ENCODE measurements around the gene EVI5. TPM values are rescaled to one million over a fixed set of nuclear protein-coding genes. Genes with fewer than 3 reads are reported as not detected.

EVI5 gene
- total RNA-seq, 4 donors from 2014 or later: 37.7 to 59.7 (median 41.7) TPM

DNA sequence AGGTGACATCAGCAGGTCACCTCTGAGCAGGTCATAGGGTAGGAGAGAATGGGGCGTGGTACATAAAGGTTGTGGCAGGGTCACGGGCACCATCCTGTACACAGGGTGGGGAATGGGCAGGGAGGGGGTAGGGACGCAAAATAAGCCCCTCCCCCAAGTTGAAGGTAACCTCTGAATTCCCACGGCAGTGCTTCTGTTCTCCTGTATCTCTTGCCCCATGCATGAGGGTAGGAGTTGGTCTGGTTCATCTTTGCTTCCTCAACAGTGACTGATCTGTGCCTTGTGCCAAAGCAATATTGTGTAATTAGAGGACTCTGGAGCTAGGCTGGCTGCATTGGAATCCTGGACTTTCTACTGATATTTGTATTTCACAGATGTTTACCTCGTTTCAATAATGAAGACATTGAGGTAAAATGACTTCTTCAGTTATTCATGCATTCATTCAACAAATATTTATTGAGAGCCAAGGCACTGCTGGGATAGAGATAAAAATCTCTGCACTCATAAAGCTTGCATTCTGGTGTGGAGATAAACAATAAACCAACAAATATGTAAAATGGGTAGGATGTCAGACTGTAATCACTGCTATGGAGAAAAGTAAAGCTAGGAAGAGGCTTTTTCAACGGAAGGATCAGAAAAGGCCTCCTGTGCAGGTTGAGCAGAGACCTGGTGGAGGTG is 279.8 kb downstream of the EVI5 start:
- Histone ChIP-seq H3K27ac (no peak overlapping the region), H3K9me3 (no peaks in the 10 kb centered on the region), H3K4me1 (peaks cover 0 to 3% of the 10 kb centered on the region in 2 donors), H3K27me3 (no peaks in the 10 kb centered on the region), H3K36me3 (no peaks in the 10 kb centered on the region), H3K4me3 (replicated peaks in 1 of 3) (no peak overlapping the region)
- intact Hi-C loops (cut with DNase I): no loop called here
- 82 to 85% methylated on average over 6 of the region's 6 CpGs for WGBS, 2 donors
- TF ChIP-seq POLR2A (IDR thresholded peaks at IDR 0.05): no peak
- TF ChIP-seq, protein P1, sequence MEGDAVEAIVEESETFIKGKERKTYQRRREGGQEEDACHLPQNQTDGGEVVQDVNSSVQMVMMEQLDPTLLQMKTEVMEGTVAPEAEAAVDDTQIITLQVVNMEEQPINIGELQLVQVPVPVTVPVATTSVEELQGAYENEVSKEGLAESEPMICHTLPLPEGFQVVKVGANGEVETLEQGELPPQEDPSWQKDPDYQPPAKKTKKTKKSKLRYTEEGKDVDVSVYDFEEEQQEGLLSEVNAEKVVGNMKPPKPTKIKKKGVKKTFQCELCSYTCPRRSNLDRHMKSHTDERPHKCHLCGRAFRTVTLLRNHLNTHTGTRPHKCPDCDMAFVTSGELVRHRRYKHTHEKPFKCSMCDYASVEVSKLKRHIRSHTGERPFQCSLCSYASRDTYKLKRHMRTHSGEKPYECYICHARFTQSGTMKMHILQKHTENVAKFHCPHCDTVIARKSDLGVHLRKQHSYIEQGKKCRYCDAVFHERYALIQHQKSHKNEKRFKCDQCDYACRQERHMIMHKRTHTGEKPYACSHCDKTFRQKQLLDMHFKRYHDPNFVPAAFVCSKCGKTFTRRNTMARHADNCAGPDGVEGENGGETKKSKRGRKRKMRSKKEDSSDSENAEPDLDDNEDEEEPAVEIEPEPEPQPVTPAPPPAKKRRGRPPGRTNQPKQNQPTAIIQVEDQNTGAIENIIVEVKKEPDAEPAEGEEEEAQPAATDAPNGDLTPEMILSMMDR (IDR thresholded peaks at IDR 0.05): no peak
- DNase-seq: no peak

DNA sequence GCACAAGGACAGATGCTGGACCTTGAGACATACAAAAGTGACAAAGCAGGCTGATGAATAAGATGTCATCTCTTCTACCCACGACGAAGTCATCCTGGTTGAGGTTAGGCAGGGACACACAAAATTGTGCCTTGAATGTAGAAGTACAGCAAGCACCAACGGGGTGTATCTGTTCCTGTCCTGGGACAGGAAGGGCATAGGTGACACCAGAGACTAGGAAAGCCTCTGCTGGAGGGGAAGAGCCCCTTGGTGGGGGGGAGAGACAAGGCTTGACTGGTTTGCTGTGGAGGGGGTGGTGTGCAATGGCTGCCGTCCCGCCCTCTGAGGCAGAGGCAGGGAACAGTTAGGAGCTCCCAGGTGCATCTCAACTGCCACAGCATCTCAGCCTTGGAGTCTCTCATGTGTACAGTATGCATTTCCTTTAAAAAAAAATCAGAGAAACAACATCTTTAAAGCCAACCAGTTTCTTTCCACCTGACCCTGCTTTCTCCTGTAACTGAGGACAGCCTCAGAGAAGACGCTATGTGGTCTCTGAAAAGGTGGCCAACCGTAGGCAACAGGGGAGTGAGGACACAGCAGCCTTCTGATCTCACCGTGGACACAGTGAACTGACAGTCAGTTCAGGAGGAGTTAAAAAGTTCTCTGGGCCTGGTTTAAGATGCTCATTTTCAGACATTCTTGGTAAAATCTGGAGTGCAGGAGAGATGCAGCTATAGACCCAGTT is 280.5 kb downstream of the EVI5 start:
- Histone ChIP-seq H3K27ac (no peak overlapping the region), H3K27me3 (no peaks in the 10 kb centered on the region), H3K9me3 (no peaks in the 10 kb centered on the region), H3K36me3 (no peaks in the 10 kb centered on the region), H3K4me1 (peaks cover 0 to 3% of the 10 kb centered on the region in 2 donors), H3K4me3 (replicated peaks in 1 of 3) (no peak overlapping the region)
- intact Hi-C loops (cut with DNase I): no loop called here
- DNase-seq: no peak
- no peak for TF ChIP-seq POLR2A (IDR thresholded peaks at IDR 0.05)
- TF ChIP-seq, protein P1 (IDR thresholded peaks at IDR 0.05): no peak
- WGBS, 2 donors: 80 to 87% methylated on average over 8 of the region's 8 CpGs

DNA sequence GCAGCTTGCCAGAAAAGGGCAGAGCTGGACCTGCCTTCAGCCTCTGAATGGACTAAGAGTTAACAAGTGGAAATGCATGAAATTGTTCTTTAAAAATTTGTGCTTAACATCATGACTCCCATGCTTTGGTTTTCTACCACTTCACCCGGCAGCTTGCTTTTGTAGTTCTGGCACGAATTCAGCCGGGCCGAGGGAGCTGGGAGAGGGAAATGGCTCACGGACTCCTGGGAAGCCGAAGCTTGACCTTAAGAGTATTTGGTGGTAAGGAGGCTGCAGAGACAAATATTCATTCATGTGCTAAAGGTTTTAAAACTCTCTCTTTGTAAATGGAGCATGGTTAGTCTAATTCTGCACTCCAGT is 281.0 kb downstream of the EVI5 start:
- intact Hi-C loops (cut with DNase I): no loop called here
- no peak for TF ChIP-seq POLR2A (IDR thresholded peaks at IDR 0.05)
- TF ChIP-seq, protein P1 (IDR thresholded peaks at IDR 0.05): no peak
- peak; percentile 54 to 71 for DNase-seq
- peaks cover 0 to 3% of the 10 kb centered on the region in 2 donors for H3K4me1 ChIP-seq
- no peak overlapping the region for H3K4me3 ChIP-seq (replicated peaks in 1 of 3)
- 25 to 26% methylated on average over 6 of the region's 6 CpGs for WGBS, 2 donors
- no peaks in the 10 kb centered on the region for H3K36me3 ChIP-seq
- no peaks in the 10 kb centered on the region for H3K27me3 ChIP-seq
- no peak overlapping the region for H3K27ac ChIP-seq
- H3K9me3 ChIP-seq: no peaks in the 10 kb centered on the region

DNA sequence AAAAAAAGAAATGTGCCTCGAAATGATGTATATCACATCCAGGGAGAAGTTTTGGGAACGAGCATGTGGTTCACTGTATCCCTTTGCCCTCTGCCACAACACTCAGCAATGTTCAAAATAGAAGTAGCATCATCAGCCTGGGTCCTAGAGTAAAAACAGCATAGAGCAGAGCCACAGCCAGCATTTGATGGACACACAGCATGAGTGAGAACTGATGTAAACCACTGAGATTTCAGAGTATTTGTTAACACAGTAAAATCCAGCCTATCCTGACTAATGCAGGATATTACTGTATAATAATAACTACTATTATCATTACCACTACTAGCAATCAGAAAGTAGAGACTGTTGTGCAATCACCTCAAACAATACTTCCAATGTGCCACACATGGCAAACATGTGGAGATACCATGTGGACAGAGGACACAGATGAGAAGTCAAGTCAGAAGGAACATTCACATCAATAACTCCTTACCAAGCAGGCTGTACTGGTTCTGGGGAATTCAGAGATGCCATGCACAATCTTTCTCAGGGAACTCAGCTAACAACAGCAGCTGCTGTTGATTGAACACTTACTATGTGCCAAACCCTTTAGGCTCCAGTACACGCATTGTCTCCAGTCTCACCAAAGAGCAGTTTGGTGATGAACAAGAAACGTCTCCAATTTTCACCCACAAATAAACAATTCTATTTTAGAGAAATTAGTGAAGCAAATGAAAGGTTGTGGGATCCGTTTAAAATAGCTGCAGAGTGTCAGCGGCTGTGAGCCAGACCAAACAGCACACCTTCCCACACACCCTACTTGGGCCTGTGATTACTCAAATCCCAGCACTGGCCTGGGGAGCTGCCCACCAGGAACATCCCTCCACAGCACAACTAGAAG is 281.6 kb downstream of the EVI5 start:
- no peaks in the 10 kb centered on the region for H3K9me3 ChIP-seq
- no peak overlapping the region for H3K4me3 ChIP-seq (replicated peaks in 1 of 3)
- H3K4me1 ChIP-seq: peaks cover 0 to 3% of the 10 kb centered on the region in 2 donors
- H3K27ac ChIP-seq: no peak overlapping the region
- 71 to 82% methylated on average over 6 of the region's 6 CpGs for WGBS, 2 donors
- no peaks in the 10 kb centered on the region for H3K36me3 ChIP-seq
- no peak for DNase-seq
- no peak for TF ChIP-seq POLR2A (IDR thresholded peaks at IDR 0.05)
- TF ChIP-seq, protein P1 (IDR thresholded peaks at IDR 0.05): no peak
- H3K27me3 ChIP-seq: no peaks in the 10 kb centered on the region
- intact Hi-C loops (cut with DNase I): no loop called here

Measured in thyroid gland (tissue), 4 donors.